Medulla oblongata (tissue), 1 donor: ENCODE measurements around the gene TMEM132D.

ENCODE experiments used
- DNase-seq: peaks from one replicate; pipeline ENCODE4 v3.0.0-alpha.2; 2015; ENCODE audit errors: extremely low spot score

The TMEM132D gene

DNA sequence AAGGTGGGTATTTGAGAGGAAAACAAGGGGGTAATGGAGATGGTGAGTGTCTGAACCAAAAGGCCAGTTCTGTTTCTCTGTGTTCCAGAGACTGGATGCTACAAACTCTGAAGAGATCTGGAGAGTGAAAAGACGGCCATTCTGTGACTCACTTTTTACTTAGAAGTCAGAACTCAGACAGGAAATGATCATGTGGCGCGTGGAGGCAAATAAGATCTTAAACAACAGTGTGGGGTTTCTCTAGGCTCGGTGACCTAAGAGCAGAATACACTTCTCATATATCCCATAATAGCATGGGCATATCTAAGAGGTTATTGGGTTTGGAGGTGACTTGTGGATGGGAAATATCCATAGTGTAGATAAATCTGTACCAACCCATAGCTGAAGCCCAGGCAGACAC lies 463.5 kb downstream of the TMEM132D start:
- no peak for DNase-seq

DNA sequence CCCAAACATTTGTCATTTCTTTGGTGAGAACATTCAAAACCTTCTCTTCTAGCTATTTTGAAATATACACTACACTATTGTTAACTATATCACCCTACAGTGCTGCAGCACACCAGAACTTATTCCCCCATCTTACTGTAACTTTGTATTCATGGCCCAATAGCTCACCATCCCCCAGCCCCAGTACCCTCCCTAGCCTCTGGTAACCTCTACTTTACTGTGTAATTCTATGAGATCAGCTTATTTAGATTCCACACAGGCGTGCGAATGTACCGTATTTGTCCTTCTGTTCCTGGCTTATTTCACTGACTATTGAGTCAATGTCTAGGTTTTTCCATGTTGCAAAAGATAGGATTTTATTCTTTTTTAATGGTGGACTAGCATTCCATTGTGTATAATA lies 469.0 kb downstream of the TMEM132D start:
- no peak for DNase-seq

DNA sequence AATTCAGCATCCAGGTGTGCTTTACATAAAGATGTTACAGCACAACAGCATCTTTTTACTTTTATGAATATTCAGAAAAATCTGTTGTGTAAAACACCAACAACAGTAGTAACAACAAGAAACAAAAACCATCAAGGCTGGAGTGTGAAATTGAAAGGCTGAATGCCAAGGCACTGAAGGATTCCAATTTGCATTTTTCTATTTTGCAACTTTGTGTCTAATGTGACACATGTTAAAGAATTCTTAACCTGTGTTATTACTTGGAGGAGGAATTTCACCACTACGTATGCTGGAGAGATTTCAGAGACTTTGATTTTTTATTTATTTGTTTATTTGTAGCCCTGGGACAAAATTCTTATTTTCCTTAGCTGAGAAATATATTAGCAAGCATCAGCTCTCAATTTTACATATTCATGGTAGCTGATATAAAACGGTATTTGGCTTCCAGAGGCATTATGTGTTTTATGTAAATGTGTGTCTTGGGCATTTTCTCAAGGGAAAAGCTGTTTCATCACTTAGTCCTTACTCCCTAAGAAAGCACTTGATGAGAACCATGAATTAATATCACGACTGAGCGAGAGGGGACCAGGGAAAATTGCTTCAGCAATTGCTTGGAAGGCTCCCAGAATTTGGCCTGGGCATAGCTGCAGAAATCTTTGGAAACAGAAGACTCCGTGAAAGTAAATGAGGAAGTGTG lies 475.4 kb downstream of the TMEM132D start:
- no peak for DNase-seq

DNA sequence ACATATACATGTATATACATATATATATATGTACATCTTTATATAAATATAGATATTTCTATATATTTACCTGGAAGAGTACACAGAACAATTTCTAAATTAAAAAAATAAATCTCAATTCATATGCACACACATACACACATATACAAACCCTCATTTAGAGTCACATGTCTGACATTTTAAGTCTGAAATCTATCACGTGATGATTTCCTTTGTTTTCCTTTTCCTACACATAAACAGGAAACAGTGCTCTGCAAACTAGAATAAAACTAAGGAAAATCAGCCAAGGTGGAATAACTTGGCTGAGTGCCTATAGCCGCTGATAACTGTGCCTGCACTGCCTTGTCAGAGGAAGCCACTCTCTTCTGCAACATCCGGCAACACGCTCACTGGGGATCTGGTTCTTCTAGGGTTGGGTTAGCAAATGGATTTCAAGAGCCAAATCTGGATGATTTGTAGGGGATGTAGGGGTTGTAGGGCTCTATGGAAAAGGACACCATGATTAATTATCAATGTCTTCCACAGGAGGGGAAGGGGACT lies 480.7 kb downstream of the TMEM132D start:
- DNase-seq, result no peak

DNA sequence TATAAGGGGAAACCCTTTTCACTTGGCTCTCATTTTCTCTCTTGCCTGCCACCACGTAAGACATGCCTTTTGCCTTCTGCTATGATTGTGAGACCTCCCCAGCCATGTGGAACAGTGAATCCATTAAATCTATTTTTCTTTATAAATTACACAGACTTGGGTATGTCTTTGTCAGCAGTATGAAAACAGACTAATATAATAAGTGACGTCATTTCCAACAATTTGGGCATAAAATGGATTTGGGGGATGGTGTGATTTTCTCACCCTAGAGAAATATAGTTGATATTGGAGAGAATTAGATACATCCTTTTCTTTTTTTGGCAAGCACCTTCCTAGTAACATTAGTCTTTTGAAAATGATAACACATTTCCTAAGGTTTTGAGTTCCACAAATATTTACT lies 490.5 kb downstream of the TMEM132D start:
- no peak for DNase-seq

DNA sequence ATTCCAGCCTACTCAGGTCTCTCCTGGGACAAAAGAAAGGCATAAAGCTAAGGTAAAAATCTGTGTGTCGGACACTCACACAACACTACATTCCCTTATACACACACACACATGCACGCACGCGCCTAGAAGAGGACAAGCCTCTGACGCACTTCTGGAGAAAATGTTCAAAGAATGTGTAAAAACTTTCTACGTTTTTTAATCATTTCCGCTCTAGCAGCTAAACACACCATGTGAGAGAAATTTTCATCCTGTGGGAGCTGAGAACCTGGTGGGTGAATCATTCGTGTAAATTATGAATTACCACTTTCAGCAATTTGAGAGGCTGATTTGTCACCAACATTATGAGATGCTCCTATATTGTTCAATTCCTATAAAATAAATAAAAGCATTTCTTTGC lies 494.5 kb downstream of the TMEM132D start:
- DNase-seq, result no peak

DNA sequence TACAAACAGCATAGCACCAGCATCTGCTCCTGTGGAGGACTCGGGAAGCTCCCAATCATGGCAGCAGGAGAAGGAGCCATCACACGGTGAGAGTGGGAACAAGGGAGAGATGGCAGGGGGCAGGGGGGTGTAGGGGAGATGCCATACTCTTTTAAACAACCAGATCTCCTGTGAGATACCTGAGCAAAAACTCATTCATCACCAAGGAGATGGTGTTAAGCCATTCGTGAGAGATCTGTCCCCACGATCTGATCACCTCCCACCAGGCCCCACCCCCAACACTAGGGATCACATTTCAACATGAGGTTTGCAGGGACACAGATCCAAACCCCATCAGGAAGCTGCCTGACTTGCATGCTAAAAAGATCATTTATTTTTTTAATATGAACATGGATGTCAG lies 499.3 kb downstream of the TMEM132D start:
- no peak for DNase-seq

DNA sequence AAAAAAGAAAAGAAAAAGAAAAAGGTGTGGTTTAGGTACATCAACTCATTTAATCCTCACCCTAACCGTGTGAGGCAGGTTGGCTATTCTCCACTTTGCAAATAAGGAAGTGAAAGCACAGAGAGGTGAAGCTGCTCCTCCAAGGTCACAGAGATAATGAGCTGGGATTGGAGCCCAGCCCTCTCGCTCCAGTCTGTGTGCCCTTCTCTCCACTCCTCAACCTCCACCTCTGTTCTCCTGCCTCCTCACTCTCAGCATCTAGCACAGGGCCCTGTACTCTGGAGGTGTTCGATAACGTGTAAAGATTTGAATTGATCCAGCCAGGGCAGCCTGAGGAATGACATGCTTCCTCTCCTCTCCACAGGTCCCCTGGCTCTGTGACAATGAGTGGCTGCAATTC lies 502.3 kb downstream of the TMEM132D start:
- DNase-seq, result no peak

DNA sequence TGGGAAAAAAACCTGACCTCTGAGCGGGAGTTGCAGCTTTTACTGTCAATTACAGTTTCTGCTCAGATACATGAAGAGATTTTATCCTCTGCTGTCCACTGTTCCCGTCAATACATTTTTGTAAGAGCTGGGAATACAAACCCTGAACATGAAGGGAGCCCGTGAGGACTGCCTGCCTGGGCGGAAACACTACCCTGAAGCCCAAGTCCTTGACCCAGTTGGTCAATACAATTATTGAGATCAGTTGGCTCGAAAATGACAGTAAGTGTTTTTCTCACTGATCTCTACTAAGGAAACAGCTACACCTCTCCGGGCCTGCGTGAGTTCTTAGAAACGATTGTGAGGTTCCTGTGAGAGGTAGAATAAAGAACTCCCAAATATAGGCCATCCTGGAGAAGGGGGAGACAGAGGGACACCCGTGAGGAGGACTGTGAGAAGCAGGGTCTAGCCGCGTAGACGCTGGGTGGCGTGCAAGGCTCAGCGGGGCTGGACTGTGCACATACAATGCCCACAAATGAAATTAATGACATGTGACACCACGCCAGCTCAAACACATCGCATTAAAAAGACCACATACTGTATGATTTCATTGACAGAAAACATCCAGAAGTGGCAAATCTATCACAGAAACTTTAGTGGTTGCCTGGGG lies 509.5 kb downstream of the TMEM132D start:
- DNase-seq, result no peak

DNA sequence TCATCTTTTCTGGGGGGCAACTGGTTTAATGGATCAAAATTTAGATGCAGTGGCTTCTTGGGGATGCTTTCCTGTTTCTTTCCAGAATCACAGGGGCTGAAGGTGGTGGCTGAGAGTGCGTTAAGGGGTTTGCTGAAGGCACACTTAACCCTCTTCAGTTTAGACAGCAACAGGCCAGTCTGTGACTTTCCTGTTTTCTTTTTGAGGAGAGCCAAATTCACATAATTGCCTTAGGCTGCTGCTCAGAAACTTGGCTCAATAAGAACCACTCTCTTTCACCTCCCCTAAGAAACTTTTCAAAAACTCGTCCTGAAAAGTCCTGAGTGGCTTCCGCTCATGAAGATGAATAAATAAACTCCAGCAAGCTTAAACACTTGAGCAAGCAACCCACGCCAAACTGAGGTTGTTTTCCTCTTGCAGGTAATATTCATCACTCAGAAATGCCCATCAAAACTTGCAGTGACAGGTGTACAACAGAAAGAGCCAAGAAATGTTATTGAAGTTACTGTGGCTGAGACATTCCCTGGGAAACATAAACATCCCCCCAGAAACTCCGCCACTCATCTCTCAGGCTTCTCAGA lies 510.4 kb downstream of the TMEM132D start:
- DNase-seq, result peak; percentile 6

DNA sequence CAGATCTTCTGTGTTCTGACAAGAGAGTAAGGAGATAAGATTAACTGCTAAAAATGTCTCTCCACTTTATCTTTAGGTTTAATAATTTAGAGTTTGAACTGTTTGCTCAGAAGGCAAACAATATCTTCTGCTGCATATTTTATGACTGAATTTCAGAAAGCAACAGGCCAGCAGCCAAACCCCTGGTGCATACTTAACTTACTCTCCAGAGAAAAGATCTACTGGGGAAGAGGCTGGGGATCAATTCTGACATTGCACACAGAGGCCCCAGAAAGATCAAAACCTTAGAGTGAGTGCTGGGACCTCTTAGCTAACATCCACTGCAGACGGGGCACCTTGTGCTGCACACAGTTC lies 518.2 kb downstream of the TMEM132D start:
- no peak for DNase-seq

DNA sequence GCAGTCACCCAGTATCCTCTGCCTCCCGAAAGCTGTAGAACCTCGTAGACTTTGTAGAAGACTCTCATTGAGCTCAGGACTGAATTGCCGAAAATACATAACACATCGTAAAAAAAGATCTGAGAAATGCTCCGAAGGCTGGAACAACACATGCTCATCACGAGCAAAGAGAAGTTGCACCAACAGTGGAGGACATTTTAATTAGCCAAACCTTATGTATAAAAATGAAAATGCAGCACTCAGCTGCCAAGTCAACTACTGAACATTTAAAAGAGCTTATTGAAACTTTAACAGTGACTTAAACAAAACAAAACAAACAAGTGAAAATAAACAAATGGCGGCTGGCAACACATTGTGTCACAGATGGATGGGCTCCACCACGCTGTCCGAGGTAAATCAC lies 519.9 kb downstream of the TMEM132D start:
- DNase-seq, result no peak

DNA sequence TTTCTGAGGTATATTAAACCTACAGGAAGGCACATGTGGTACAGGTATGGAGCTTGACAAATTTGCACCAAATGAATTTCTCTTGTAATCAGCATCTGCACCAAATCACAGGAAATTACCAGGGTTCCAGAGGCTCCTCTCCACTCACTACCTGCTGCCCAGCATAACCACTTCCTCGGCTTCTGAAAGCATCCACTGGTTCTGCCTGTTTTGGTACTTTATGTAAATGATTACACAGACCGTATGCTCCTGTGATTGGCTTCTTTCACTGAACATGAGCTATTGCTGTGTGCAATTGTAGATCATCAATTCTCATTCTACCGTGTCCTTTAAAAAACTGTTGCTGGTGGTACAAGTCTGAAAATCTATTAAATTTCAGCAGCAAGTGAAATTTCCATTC lies 522.1 kb downstream of the TMEM132D start:
- DNase-seq, result no peak

DNA sequence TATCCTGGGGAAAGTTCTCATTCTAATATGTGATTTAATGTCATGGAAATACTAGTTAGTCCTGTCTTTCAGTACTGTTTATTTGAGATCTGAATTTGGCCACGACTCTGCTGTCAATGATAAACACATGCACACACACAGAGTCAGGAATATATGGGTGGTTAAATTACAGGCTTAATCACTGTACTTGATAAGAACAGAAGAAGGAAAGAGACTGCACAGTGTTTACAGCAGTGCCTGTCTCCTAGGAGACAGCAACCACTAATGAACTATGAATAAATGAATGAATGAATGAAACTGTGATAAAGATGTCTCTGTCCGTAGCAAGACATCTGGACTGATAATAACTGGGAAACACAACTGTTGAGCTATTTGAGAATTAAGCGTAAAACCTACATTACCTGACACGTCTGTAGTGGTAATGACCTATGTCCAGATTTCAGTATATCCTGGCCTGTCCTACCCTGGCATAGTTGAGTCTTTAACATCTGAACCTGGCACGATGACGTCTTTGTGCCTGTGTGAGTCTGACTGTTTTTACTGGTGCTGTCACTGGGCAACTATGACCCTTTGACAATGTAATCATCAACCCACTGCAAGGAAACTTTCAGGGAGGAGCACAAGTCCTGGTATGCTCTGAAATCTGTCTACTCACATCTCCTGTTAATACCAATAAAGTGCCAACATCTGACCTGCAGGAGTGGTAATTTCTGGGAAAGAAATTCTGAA lies 524.6 kb downstream of the TMEM132D start:
- no peak for DNase-seq

DNA sequence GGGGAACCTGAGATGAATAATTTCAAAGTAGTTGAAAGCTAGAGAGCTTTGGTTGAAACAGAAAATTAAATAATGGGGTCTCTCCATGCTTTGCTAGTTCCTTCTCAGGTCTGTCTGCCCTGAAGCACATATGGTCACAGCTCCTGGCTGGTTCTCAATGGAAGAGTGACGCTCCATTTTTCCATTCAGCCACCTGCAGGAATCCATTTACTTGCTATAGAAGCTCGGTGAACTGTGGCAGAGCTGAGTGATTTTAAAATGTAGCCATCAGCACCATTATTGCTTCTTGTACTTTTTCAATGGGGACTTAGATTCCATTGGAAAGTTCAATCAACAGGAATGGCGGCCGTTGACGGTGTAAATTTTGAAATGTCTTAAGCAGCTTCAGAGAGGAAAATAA lies 525.3 kb downstream of the TMEM132D start:
- DNase-seq, result no peak

DNA sequence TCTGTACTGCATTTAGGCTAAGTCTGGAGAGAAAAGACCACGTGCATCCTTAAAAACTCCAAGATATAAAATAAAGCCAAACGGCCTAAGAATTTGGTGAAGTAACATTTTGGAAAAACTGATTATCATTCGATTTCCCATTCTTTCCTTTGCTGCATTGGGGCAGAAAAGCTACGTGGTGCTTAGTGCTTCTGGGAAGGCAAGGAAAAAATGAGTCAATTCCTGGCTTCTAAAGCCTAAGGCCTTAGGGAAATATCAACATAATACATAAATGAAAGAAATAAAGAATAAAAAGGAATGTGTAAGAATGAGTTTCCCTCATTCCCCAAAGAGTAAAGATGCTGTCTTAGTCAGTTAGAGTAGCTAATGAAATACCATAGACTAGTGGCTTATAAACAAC lies 530.1 kb downstream of the TMEM132D start:
- no peak for DNase-seq

DNA sequence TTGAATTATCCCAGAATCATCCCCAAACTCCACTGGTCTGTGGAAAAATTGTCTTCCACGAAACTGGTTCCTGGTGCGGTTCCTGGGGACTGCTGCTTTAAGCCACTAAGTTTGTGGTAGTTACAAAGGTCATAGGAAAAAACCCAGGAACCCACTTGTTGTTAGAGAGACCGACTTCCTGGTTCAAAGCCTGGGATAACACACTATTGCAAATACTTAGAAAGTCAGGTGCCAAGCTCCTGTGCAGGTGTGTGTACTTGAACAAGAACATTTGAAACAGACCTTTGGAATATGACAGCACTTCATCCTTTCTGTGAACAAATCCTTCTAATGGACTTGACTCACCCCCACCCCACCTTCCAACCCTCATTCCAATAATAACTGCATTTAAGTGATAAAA lies 530.9 kb downstream of the TMEM132D start:
- no peak for DNase-seq

DNA sequence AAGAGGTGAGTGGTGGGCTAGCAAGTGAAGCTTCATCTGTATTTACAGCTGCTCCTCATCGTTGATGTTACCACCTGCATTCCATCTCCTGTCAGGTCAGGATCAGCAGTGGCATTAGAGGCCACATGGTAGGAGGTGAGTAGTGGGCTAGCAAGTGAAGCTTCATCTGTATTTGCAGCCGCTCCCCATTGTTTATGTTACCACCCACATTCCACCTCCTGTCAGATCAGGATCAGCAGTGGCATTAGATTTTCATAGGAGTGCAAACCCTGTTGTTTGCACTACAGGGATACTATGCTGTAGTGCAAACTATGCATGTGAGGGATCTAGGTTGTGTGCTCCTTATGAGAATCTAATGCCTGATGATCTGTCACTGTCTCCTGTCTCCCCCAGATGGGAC lies 531.5 kb downstream of the TMEM132D start:
- no peak for DNase-seq

DNA sequence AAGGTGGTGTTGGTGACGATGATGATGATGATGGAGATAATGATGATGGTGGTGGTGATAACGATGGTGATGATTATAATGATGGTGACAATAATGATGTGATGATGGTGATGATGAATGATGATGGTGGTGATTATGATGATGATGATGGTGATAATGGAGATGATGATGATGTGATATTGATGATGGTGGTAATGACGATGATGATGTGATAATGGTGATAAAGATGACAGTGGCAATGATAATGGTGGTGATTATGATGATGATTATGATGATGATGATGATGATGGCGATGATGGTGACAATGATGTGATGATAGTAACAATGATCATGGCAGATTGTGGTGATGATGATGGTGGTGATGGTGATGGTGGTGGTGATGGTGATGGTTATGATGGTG lies 532.6 kb downstream of the TMEM132D start:
- DNase-seq, result no peak

DNA sequence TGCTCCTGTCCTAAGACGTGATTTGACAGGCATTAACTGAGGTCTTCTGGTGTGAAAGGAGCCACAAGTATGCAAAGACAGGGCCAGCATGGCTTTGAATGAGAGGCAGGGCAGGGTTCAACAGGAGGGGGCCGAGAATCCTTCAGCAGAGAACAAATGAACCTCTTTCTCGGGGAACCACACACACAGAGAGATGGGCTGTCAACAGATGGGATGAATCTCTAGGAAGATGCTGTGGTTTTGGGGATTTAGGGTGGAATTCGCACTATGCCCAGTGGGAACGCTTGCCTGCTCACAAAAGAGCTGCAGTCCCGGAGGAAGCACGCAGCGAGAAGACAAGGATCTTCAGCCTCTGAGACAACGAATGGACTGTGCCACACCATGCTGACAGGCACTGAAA lies 537.2 kb downstream of the TMEM132D start:
- DNase-seq, result no peak

DNA sequence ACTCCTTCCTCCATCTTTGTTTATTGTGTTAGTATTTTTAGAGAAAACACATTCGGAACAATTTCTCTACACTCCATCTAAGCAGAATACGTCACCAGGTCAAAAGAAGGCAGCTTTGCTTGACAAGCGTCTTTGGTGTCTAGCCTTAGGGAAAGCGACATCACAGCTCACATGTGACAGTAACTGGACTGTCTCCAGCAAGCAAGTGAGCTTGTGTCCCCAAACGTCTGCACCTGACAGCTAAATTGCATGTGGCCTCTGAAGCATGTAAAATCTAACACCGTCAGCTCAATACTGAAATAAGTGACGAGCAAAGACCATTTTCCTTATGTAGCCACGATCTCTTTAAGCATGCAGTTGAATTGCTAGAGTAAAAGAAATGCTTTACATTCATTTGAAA lies 540.8 kb downstream of the TMEM132D start:
- DNase-seq, result no peak

DNA sequence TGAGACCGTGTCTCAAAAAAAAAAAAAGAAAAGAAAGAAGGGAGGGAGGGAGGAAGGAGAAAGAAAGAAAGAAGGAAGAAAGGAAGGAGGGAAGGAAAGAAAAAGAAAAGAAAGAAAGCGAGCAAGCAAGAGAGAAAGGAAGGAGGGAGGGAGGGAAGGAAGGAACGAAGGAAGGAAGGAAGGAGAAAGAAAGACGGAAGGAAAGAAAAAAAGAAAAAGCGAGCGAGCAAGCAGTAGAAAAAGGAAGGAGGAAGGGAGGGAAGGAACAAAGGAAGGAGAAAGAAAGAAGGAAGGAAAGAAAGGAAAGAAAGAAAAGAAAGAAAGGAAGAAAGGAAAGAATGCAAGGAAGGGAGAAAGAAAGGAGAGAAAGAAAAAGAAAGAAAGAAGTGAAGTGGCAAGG lies 546.6 kb downstream of the TMEM132D start:
- DNase-seq, result no peak

DNA sequence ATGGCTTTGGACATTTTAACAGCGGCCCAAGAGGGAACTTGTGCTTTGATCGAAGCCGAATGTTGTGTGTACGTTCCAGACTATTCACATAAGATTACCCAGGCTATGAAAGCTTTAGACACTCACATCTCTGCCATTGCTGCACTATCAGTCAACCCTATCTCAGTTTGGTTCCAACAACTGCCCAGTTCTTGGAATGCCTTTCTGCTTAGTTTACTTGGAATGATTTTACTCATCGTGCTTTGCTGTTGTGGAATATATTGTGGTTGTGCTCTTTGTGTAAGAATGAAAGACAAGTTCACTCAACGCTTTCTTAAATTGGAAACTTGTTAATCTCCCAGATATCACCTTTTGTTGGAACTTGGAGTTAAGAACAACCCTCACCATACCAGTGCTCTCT lies 552.3 kb downstream of the TMEM132D start:
- no peak for DNase-seq
